Endodermal cell (in vitro differentiated cells): ENCODE data around the gene RAC3. TPM values are rescaled to one million over a fixed set of nuclear protein-coding genes. Genes with fewer than 3 reads are reported as not detected.

Experiments used
- DNase-seq: peaks from one replicate; pipeline ENCODE4 v3.0.0-alpha.2; 2017
- H3K27ac ChIP-seq: 2 replicates; pipeline ENCODE4 v1.5.1; 2013; ENCODE audit warnings: mild to moderate bottlenecking, low read depth, low read length, moderate library complexity
- H3K27me3 ChIP-seq: 2 replicates; pipeline ENCODE4 v1.6.1; 2013; ENCODE audit warnings: mild to moderate bottlenecking, low read length, moderate library complexity; ENCODE audit not compliant: insufficient read depth, control insufficient read depth, poor library complexity, severe bottlenecking
- H3K36me3 ChIP-seq: 2 replicates; pipeline ENCODE4 v1.7.0; 2013; ENCODE audit warnings: mild to moderate bottlenecking, low read length, moderate library complexity; ENCODE audit not compliant: control insufficient read depth, insufficient read depth
- H3K4me1 ChIP-seq: one replicate; pipeline ENCODE4 v1.7.0; 2013; ENCODE audit warnings: low read length; ENCODE audit not compliant: control insufficient read depth, insufficient read depth
- H3K4me3 ChIP-seq: 2 replicates; pipeline ENCODE4 v1.5.1; 2013; ENCODE audit warnings: mild to moderate bottlenecking, low read length, moderate library complexity
- H3K9ac ChIP-seq: 2 replicates; pipeline ENCODE4 v1.6.1; 2013; ENCODE audit warnings: mild to moderate bottlenecking, low read length, moderate library complexity; ENCODE audit not compliant: poor library complexity, severe bottlenecking; ENCODE audit errors: extremely low read depth
- H3K9me3 ChIP-seq: 2 replicates; pipeline ENCODE4 v1.6.1; 2013; ENCODE audit warnings: mild to moderate bottlenecking, low read length, moderate library complexity; ENCODE audit not compliant: control insufficient read depth
- H3K27ac Mint-ChIP-seq: 2 replicates; pipeline ENCODE4 v1.8.0; 2020; ENCODE audit warnings: mixed read lengths
- H3K27me3 Mint-ChIP-seq: 2 replicates; pipeline ENCODE4 v1.8.0; 2021; ENCODE audit warnings: mild to moderate bottlenecking, mixed read lengths; ENCODE audit not compliant: insufficient read depth
- H3K36me3 Mint-ChIP-seq: 2 replicates; pipeline ENCODE4 v1.8.0; 2020; ENCODE audit warnings: low read depth, mixed read lengths
- H3K4me1 Mint-ChIP-seq: 2 replicates; pipeline ENCODE4 v1.8.0; 2020; ENCODE audit warnings: mixed read lengths
- H3K4me3 Mint-ChIP-seq: 2 replicates; pipeline ENCODE4 v1.8.0; 2020; ENCODE audit warnings: mild to moderate bottlenecking, moderate library complexity, mixed read lengths
- H3K9me3 Mint-ChIP-seq: 2 replicates; pipeline ENCODE4 v1.8.0; 2020; ENCODE audit warnings: mild to moderate bottlenecking, mixed read lengths
- CTCF ChIP-seq: fragments of 200-600 bp; sonication (generic); conservative IDR thresholded peaks from 2 replicates; pipeline ENCODE4 v1.5.0; 2021; ENCODE audit warnings: antibody characterized with exemption, mild to moderate bottlenecking
- WGBS, 2 experiments: methylation state at CpG; one replicate each; pipeline versions ENCODE4 v1.1.5 to v1.1.7; 2013; ENCODE audit warnings: missing lambda C conversion rate in 2 of 2, mixed read lengths in 1 of 2; ENCODE audit not compliant: insufficient coverage in 1 of 2, insufficient read length in 1 of 2; 5-methylcytosine and 5-hydroxymethylcytosine counted together
- total RNA-seq, 2 donors: library from RNA; stranded (reverse); fragmentation: NEBNext Ultra II Directional in 1 of 2; extraction: Animal tissue kit (Norgen Biotek cat#: 25700) in 1 of 2; gene quantifications; 2 replicates in 1 of 2; 3 replicates in 1 of 2; pipeline ENCODE4 v1.2.1, GENCODE V29; 2021

The RAC3 gene
- total RNA-seq, 2 donors from 2014 or later, result 45.7 to 53.9 TPM

- no peak for DNase-seq
- H3K27ac Mint-ChIP-seq, result no peak overlapping the region
- H3K9me3 Mint-ChIP-seq, result peaks cover 6% of the 10 kb centered on the region
- H3K4me1 Mint-ChIP-seq, result no peaks in the 10 kb centered on the region
- Histone ChIP-seq H3K9ac (no peak overlapping the region), H3K4me1 (no peaks in the 10 kb centered on the region), H3K27ac (no peak overlapping the region), H3K36me3 (peaks cover 14% of the 10 kb centered on the region), H3K9me3 (no peaks in the 10 kb centered on the region), H3K4me3 (no peak overlapping the region), H3K27me3 (no peaks in the 10 kb centered on the region)
- H3K27me3 Mint-ChIP-seq, result peaks cover 13% of the 10 kb centered on the region
- peaks cover 11% of the 10 kb centered on the region for H3K36me3 Mint-ChIP-seq
- TF ChIP-seq CTCF, result no peak
- no peak overlapping the region for H3K4me3 Mint-ChIP-seq
- WGBS, 2 experiments, result 72 to 75% methylated on average over 12 to 16 of the region's 16 CpGs
Measured at GRCh38 chr17:82043507-82043906, 12.0 kb downstream of the RAC3 start.

- peaks cover 11% of the 10 kb centered on the region for H3K36me3 Mint-ChIP-seq
- TF ChIP-seq CTCF, result no peak
Measured at GRCh38 chr17:82045936-82046484, 14.5 kb downstream of the RAC3 start.

GRCh38 chr17:82046903-82047302, 15.4 kb downstream of the RAC3 start:
- Mint-ChIP-seq H3K27me3 (no peaks in the 10 kb centered on the region), H3K9me3 (no peaks in the 10 kb centered on the region), H3K27ac (no peak overlapping the region), H3K36me3 (peaks cover 11% of the 10 kb centered on the region), H3K4me1 (peaks cover 4% of the 10 kb centered on the region), H3K4me3 (no peak overlapping the region)
- H3K4me1 ChIP-seq, result no peaks in the 10 kb centered on the region
- DNase-seq, result no peak
- H3K4me3 ChIP-seq, result no peak overlapping the region
- TF ChIP-seq CTCF, result no peak
- H3K9ac ChIP-seq, result no peak overlapping the region
- H3K27ac ChIP-seq, result no peak overlapping the region
- peaks cover 22% of the 10 kb centered on the region for H3K36me3 ChIP-seq
- WGBS, 2 experiments, result 97 to 98% methylated on average over 21 of the region's 21 CpGs
- H3K9me3 ChIP-seq, result no peaks in the 10 kb centered on the region
- H3K27me3 ChIP-seq, result no peaks in the 10 kb centered on the region

More at GRCh38 chr17:82045936-82046484, 14.5 kb downstream of the RAC3 start:
- H3K4me1 Mint-ChIP-seq, result peaks cover 4% of the 10 kb centered on the region
- Histone ChIP-seq H3K4me1 (no peaks in the 10 kb centered on the region), H3K27ac (no peak overlapping the region), H3K4me3 (no peak overlapping the region), H3K27me3 (no peaks in the 10 kb centered on the region), H3K9ac (no peak overlapping the region), H3K36me3 (peaks cover 22% of the 10 kb centered on the region), H3K9me3 (no peaks in the 10 kb centered on the region)
- no peak for DNase-seq
- H3K27ac Mint-ChIP-seq, result no peak overlapping the region
- WGBS, 2 experiments, result 90 to 92% methylated on average over 7 to 14 of the region's 14 CpGs
- H3K9me3 Mint-ChIP-seq, result peaks cover 6% of the 10 kb centered on the region
- no peak overlapping the region for H3K4me3 Mint-ChIP-seq
- H3K27me3 Mint-ChIP-seq, result peaks cover 6% of the 10 kb centered on the region
